ENCODE measurements around the gene CMYA5.

The CMYA5 gene

GRCh38 chr5:79793722-79794121 lies 104.1 kb downstream of the CMYA5 start:
- no peak for DNase-seq (ENCODE audit: low read depth in 2 of 2)

GRCh38 chr5:79794347-79794746 lies 104.7 kb downstream of the CMYA5 start:
- no peak for DNase-seq (ENCODE audit: low read depth in 2 of 2)

GRCh38 chr5:79795764-79796398 lies 106.2 kb downstream of the CMYA5 start:
- DNase-seq (ENCODE audit: low read depth in 2 of 2) = no peak

GRCh38 chr5:79798893-79799590 lies 109.4 kb downstream of the CMYA5 start:
- DNase-seq (ENCODE audit: low read depth in 2 of 2) = no peak

- no peak for DNase-seq (ENCODE audit: low read depth in 2 of 2)
These were observed 111.6 kb downstream of the CMYA5 start for GRCh38 chr5:79800979-79801827.

- DNase-seq (ENCODE audit: low read depth in 2 of 2) = no peak
These were observed 112.8 kb downstream of the CMYA5 start for GRCh38 chr5:79802406-79802805.

GRCh38 chr5:79803007-79803406 lies 113.4 kb downstream of the CMYA5 start:
- no peak for DNase-seq (ENCODE audit: low read depth in 2 of 2)

GRCh38 chr5:79806741-79807140 lies 117.1 kb downstream of the CMYA5 start:
- no peak for DNase-seq (ENCODE audit: low read depth in 2 of 2)

- DNase-seq (ENCODE audit: low read depth in 2 of 2) = no peak
These were observed 120.1 kb downstream of the CMYA5 start for GRCh38 chr5:79809743-79810142.

- DNase-seq (ENCODE audit: low read depth in 2 of 2) = no peak
These were observed 121.4 kb downstream of the CMYA5 start for GRCh38 chr5:79811081-79811480.

- DNase-seq (ENCODE audit: low read depth in 2 of 2) = no peak
These were observed 122.3 kb downstream of the CMYA5 start for GRCh38 chr5:79811904-79812303.

GRCh38 chr5:79814699-79815098 lies 125.1 kb downstream of the CMYA5 start:
- no peak for DNase-seq (ENCODE audit: low read depth in 2 of 2)

GRCh38 chr5:79816014-79816413 lies 126.4 kb downstream of the CMYA5 start:
- no peak for DNase-seq (ENCODE audit: low read depth in 2 of 2)

- no peak for DNase-seq (ENCODE audit: low read depth in 2 of 2)
These were observed 131.0 kb downstream of the CMYA5 start for GRCh38 chr5:79820648-79821047.

- no peak for DNase-seq (ENCODE audit: low read depth in 2 of 2)
These were observed 134.8 kb downstream of the CMYA5 start for GRCh38 chr5:79824444-79824843.

- DNase-seq (ENCODE audit: low read depth in 2 of 2) = no peak
These were observed 136.2 kb downstream of the CMYA5 start for GRCh38 chr5:79825802-79826201.

GRCh38 chr5:79827159-79827629 lies 137.6 kb downstream of the CMYA5 start:
- DNase-seq (ENCODE audit: low read depth in 2 of 2) = no peak

GRCh38 chr5:79829260-79829659 lies 139.6 kb downstream of the CMYA5 start:
- DNase-seq (ENCODE audit: low read depth in 2 of 2) = no peak

GRCh38 chr5:79831381-79832309 lies 142.0 kb downstream of the CMYA5 start:
- DNase-seq (ENCODE audit: low read depth in 2 of 2) = no peak

GRCh38 chr5:79832911-79833310 lies 143.3 kb downstream of the CMYA5 start:
- DNase-seq (ENCODE audit: low read depth in 2 of 2) = no peak

GRCh38 chr5:79834098-79834753 lies 144.6 kb downstream of the CMYA5 start:
- DNase-seq (ENCODE audit: low read depth in 2 of 2) = no peak

Data from stimulated activated CD4-positive, alpha-beta T cell treated with anti-CD3 and anti-CD28 coated beads, Interleukin-15, amount 100 ng/mL, for 48 hours (primary cell).